ENCODE data around the gene MRC1.

DNA sequence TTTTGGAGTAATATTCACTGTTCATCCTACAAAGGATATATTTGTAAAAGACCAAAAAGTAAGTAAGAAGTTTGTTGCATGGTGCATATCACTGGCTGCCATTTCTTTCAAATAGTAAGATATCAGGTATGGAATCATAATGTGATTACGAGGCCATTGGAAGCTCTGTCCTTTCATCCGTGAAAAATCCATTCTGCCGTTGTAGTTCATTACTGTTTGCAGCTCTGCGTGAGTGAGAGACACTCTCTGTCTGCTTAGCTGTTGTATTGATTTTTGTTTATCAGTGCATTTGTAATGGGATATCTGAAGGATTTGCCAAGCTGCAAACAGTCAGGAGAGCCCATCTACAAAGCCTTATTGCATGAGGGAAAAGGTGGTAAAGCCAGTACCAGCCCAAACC is 98.5 kb downstream of the MRC1 start:
- TF ChIP-seq, protein P1, sequence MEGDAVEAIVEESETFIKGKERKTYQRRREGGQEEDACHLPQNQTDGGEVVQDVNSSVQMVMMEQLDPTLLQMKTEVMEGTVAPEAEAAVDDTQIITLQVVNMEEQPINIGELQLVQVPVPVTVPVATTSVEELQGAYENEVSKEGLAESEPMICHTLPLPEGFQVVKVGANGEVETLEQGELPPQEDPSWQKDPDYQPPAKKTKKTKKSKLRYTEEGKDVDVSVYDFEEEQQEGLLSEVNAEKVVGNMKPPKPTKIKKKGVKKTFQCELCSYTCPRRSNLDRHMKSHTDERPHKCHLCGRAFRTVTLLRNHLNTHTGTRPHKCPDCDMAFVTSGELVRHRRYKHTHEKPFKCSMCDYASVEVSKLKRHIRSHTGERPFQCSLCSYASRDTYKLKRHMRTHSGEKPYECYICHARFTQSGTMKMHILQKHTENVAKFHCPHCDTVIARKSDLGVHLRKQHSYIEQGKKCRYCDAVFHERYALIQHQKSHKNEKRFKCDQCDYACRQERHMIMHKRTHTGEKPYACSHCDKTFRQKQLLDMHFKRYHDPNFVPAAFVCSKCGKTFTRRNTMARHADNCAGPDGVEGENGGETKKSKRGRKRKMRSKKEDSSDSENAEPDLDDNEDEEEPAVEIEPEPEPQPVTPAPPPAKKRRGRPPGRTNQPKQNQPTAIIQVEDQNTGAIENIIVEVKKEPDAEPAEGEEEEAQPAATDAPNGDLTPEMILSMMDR (IDR thresholded peaks at IDR 0.05), result no peak
- TF ChIP-seq EZH2 (IDR thresholded peaks at IDR 0.05; ENCODE audit: borderline replicate concordance, insufficient read depth, low read depth, low read length, poor library complexity, severe bottlenecking), result no peak

Measured in B cell (primary cell).